HEK293T (cell line): ENCODE measurements around the gene HSPG2.
"Not testable (repeated sequence)": the region's sequence is repeated elsewhere in the genome, so short reads cannot be mapped to it uniquely, and the experiment has no call there.

Experiments used
- ELF4 ChIP-seq: fragments of 450-650 bp; IDR thresholded peaks from 2 replicates; pipeline ENCODE4 v1.6.1; 2017; ENCODE audit warnings: antibody characterized with exemption
- FOXA1 ChIP-seq: fragments of 450-650 bp; IDR thresholded peaks from 2 replicates; pipeline ENCODE4 v1.6.1; 2016; ENCODE audit warnings: mild to moderate bottlenecking
- FOXK2 ChIP-seq: fragments of 450-650 bp; IDR thresholded peaks from 2 replicates; pipeline ENCODE4 v1.6.1; 2016; ENCODE audit warnings: mild to moderate bottlenecking
- NFRKB ChIP-seq: fragments of 450-650 bp; IDR thresholded peaks from 2 replicates; pipeline ENCODE4 v1.6.1; 2016; ENCODE audit warnings: mild to moderate bottlenecking, moderate library complexity
- SP1 ChIP-seq: fragments of 450-650 bp; IDR thresholded peaks from 2 replicates; pipeline ENCODE4 v1.6.1; 2017
- SUZ12 ChIP-seq: fragments of 450-650 bp; IDR thresholded peaks from 2 replicates; pipeline ENCODE4 v1.6.1; 2016; ENCODE audit warnings: mild to moderate bottlenecking

DNA sequence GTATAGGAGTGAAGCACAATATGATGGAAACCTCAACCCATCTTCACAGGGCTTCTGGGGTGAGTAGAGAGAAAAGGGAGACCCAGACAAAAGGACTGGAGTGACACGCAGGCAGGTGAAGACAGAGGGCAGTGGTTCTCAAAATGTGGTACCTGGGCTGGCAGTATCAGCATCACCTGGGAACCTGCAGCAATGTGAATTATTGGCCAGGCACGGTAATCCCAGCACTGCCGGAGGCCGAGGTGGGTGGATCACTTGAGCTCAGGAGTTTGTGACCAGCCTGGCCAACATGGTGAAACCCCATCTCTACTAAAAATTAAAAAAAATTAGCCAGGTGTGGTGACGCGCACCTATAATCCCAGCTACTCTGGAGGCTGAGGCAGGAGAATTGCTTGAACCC lies 45.0 kb upstream of the HSPG2 start:
- TF ChIP-seq FOXK2, SP1, SUZ12, NFRKB, ELF4, FOXA1: not testable (repeated sequence)
